NCI-H446 treated with DMSO at 0.1 percent for 48 hours (cell line): ENCODE data around the gene PNPLA7.
"Not testable (repeated sequence)": the region's sequence is repeated elsewhere in the genome, so short reads cannot be mapped to it uniquely, and the experiment has no call there.

Experiments
- DNase-seq: peaks from one replicate; lab custom pipeline; 2025; lab: John Stamatoyannopoulos, UW

PNPLA7 gene

GRCh38 chr9:137478962-137479861, 71.0 kb downstream of the PNPLA7 start:
- no peak for DNase-seq

GRCh38 chr9:137478613-137478961, 71.6 kb downstream of the PNPLA7 start:
- no peak for DNase-seq

- DNase-seq, result no peak
These were observed 72.2 kb downstream of the PNPLA7 start for GRCh38 chr9:137477778-137478612.

- no peak for DNase-seq
These were observed 73.3 kb downstream of the PNPLA7 start for GRCh38 chr9:137476856-137477255.

DNA sequence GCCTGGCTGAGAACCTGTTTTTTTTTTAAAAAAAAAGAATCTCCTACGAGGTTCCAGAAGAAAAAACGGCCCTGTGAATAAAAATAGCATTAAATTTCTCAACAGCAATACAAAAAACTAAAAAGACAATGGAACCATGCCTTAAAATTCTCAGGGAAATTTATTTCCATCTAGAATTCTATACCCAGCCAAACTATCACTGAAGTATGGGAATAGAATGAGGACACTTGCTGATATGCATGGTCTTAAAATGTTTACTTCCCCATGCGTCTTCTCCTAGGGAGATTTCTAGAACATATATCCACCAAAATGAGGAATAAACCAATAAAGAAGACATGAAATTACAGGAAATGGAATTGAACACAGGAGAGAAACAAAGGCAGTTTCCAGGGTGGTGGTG, 74.5 kb downstream of the PNPLA7 start:
- no peak for DNase-seq

- no peak for DNase-seq
These were observed 75.9 kb downstream of the PNPLA7 start for GRCh38 chr9:137474271-137474670.

- no peak for DNase-seq
These were observed 79.4 kb downstream of the PNPLA7 start for GRCh38 chr9:137470785-137471184.

- no peak for DNase-seq
These were observed 82.3 kb downstream of the PNPLA7 start for GRCh38 chr9:137467896-137468295.

DNA sequence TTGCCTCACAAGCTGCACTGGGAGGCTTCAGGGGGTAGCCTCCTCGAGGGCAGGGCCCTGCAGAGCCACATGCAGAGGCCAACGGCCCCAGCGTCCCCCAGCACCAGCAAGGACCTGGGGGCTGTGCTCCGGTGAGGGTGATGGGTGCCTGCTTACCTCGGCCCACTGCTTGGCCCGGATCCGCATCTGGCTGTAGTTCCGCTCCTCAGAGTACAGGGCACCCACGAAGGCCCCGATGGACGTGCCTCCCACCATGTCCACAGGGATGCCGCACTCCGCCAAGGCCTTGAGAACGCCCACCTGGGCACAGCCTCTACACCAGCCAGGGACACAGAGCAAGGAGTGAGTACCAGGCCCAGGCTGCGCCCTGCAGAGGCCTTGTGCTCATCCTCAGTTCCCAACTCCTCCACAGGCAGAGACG, 83.0 kb downstream of the PNPLA7 start:
- DNase-seq, result no peak

DNA sequence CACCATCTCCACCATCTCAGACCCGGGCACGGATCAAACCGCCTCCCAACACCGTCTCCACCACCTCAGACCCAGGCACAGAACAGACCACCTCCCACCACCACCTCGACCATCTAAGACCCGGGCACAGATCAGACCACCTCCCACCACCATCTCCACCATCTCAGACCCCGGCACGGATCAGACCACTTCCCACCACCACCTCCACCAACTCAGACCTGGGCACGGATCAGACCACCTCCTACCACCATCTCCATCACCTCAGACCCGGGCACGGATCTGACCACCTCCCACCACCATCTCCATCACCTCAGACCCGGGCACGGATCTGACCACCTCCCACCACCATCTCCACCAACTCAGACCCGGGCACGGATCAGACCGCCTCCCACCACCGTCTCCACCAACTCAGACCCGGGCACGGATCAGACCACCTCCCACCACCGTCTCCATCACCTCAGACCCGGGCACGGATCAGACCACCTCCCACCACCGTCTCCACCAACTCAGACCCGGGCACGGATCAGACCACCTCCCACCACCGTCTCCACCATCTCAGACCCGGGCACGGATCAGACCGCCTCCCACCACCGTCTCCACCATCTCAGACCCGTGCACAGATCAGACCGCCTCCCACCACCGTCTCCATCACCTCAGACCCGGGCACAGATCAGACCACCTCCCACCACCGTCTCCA, 83.7 kb downstream of the PNPLA7 start:
- not testable (repeated sequence) for DNase-seq

GRCh38 chr9:137465720-137466388, 84.3 kb downstream of the PNPLA7 start:
- DNase-seq, result no peak

GRCh38 chr9:137465000-137465719, 85.0 kb downstream of the PNPLA7 start:
- DNase-seq, result no peak

- no peak for DNase-seq
These were observed 85.8 kb downstream of the PNPLA7 start for GRCh38 chr9:137464291-137464999.

- DNase-seq, result no peak
These were observed 86.3 kb downstream of the PNPLA7 start for GRCh38 chr9:137463931-137464290.

DNA sequence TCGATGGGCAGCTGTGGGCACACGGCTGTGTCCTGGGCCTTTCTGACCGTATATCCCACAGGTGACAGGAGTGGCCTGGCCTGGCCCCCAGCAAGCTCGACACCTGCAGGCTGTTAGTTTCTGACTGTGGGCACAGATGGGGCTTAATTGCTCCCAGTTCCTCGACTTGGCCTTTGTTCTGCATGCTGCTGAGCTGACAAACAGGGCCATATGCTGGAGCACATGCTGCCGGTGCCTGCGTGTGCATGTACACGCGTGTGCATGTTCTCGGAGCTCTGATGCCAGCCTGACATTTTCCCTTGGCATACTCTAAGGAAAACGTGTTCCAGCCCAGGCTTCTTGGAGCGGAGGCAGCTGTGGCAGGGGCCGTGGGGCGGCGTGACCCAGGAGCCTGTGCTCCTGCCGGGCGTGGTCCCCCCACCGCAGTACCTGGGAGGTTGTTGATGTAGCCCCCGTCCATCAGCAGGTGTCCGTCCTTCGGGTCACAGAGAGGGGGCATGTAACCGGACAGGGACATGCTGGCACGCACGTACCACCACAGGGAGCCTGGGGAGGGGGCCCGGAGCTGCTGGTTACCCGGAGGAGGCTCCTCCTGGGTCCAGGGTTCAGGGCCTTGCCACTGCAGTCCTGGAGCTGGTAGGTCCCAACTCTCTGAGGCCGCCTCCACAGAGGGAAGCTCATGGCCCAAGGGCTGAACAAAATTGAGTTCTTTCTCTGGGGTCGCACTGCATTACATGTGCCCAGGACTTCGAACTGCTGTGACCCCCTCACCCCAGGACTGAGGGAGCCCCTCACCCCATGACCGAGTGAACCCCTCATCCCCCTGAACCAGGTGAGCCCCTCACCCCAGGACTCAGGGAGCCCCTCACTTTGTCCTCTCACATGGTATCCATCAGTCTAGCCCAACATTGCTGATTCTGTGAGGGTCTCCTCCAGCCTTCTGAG, 86.9 kb downstream of the PNPLA7 start:
- DNase-seq, result no peak

GRCh38 chr9:137462396-137462985, 87.7 kb downstream of the PNPLA7 start:
- DNase-seq, result no peak

GRCh38 chr9:137461663-137462395, 88.4 kb downstream of the PNPLA7 start:
- no peak for DNase-seq

- DNase-seq, result no peak
These were observed 88.9 kb downstream of the PNPLA7 start for GRCh38 chr9:137461316-137461662.
